Activated CD8-positive, alpha-beta memory T cell treated with anti-CD3 and anti-CD28 coated beads, Interleukin-2, amount 50 U/mL, for 24 hours (primary cell): ENCODE data around the gene MT1M.
A peak's percentile ranks its signal among the peaks of the same experiment; 100 is the strongest.
"Not testable (repeated sequence)": the region's sequence is repeated elsewhere in the genome, so short reads cannot be mapped to it uniquely, and the experiment has no call there.

Experiments
- DNase-seq: peaks from one replicate; pipeline ENCODE4 v3.0.0-alpha.2; 2020; ENCODE audit errors: extremely low read depth

MT1M gene

DNA sequence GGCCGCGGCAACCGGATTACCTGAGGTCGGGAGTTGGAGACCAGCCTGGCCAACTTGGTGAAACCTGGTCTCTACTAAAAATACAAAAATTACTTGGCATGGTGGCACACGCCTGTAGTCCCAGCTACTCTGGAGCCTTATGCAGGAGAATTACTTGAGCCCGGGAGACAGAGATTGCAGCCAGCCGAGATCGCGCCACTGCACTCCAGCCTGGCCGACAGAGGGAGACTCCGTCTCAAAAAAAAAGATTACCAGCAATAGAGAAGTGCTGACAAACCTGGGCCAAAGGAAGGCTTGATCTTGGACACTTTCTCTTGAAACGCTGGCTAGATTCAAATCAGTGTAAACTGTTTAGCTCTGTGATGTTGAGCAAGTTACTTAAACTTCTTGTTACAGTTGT lies 41.5 kb downstream of the MT1M start:
- no peak for DNase-seq

DNA sequence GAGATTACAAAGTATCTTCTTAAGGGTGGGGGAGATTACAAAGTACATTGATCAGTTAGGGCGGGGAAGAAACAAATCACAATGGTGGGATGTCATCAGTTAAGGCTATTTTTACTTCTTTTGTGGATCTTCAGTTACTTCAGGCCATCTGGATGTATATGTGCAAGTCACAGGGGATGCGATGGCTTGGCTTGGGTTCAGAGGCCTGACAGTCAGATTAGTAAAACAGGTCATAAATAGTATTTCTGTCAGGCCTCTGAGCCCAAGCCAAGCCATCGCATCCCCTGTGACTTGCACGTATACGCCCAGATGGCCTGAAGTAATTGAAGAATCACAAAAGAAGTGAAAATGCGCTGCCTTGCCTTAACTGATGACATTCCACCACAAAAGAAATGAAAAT lies 42.1 kb downstream of the MT1M start:
- DNase-seq: not testable (repeated sequence)

DNA sequence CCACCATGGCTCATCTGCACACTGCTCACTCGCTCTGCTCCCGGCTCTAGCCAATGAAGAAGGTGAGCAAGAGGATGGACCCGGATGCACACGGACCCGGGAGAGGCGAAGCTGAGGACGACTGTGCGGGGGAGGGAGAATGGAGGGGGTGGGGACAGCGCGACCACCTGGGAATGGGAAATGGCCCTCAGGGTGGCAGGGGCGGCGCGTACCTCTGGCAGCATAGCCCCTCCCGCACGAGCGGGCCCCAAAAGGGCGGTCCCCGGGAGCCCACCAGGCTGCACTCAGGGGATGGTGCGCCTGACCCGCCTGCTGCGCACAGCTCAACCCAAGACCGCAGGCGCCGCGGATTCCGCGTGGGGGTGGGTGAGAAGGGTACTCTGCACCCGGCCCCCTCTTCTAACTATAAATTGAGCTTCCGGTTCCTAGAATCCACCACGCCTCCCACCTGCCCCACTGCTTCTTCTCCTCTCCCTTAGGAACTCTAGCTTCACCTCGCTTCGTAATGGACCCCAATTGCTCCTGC lies 43.3 kb downstream of the MT1M start:
- no peak for DNase-seq

DNA sequence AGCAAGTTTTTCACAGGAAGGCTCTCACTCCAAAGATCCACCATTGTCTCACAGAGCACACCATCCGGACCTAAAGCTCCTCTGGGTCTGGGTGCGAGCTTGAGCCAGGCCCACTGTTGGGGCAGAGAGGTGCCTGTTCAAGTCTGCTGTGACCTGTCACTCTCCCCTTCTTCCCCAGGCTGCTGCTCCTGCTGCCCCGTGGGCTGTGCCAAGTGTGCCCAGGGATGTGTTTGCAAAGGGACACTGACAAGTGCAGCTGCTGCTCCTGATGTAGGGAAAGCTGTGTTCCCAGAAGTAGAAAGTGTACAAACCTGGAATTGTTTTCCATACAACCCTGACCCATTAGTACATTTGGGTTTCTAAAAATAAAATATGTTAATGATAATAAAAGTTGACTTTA lies 45.0 kb downstream of the MT1M start:
- DNase-seq: no peak

DNA sequence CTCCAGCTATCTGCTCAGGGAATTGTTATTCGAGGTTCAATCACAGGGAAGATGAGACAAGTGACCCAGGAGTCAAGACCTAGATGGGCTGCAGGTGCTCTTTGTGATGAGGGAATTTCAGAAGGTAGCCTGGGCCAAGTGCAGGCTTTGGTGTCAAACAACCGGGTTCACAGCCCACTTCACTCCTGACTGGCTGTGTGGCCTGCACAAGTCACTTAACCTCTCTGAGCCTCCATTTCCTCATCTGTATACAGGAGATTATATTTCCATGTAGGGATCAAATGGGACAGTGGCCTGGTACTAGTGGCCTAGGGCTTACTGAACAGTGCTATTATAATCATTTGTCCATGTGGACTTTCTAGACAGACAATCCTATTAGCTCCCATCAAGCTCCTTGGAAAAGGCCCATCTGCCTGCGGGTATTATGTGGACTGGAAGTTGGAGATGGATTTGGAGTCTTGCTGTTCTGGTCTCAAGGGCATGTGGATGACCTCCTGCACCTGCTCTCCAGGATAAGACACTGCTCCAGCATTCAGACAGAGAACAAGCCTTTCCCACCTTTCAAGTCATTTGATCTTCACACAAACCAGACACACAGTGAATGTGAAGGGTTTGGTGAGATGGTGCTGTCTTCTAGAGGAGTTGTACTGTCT lies 46.7 kb downstream of the MT1M start:
- DNase-seq: no peak

DNA sequence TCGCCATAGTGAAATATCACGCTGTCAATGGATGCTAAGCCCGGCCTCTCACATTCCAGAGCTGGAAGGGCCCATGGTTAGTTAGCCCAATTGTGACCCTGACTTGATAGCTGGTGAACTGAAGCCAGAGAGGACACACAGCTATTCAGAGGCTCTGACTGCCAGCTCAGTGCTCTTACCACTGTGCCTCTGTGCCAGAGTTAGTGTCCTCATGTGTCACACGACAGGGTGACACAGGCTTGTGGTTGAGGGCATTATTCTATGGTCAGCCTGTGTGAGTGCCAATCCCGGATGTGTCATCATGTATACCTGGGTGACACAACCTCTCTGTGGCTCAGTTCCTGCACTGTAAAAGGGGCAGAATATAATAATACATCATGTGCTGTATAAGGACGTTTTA lies 47.4 kb downstream of the MT1M start:
- no peak for DNase-seq

DNA sequence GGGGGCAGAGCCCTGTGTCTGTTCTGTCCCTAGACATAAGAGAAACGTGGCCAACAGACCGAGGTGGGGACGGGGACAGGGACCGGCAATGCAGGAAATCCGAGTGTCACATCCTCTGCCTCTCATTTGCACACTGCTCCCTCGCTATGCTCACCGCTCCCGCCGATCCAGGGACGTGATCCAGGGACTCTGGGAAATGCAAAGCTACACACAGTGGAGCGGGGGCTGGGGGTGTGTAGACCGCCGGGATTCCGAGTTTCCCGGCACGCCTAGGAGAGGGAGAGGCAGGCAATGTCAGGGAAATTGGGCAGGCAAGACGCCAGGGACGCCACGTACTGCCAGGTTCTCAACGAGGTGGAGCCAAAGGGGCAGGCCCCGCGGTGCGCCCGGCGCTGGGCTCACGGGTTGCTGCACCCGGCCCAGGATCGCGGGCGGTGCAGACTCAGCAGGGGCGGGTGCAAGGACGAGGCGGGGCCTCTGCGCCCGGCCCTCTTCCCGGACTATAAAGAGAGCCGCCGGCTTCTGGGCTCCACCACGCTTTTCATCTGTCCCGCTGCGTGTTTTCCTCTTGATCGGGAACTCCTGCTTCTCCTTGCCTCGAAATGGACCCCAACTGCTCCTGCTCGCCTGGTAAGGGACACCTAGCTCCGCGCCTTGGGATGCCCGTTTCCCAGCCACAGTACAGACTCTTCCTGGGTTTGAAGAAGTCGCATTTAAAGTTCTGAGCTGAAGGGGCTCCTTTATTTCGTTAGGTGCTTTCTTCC lies 49.7 kb downstream of the MT1M start, which contains the start of gene MT1X:
Gene MT1X (plus strand): TSS at position 532 of the 764 bp plus-strand sequence. CDS start 71 bp downstream, at position 603.
- DNase-seq: peak; percentile 74

DNA sequence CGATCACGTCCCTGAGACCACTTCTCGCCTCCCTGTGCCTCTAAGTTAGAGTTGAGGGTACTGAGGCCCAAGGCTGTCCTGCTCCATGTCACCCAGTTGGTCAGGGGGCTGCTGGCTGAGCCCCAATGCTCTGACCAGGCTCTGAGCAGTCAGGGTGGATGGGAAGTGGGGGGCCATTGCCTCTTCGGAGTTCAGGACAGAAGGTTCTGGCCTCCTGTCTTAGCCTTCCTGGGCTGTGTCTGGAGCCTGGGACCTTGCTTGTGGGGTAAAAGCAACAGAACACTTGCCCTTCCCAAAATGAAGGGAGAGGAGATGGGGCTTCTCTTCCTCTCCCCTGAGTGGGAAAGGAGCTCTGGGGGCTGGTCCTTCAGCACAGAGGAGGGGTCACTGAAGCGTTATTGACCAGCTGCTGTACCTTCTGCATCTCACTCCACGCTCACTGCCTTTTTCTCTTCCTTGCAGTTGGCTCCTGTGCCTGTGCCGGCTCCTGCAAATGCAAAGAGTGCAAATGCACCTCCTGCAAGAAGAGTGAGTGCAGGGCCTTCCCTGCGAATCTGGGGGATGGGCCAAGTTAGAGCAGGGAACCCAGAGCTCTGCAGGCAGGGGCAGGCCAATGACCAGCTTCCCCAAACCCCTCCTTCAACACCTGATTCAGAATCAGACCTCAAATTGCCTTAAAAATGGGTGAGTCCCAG lies 50.4 kb downstream of the MT1M start:
- no peak for DNase-seq
